DND-41 (cell line): ENCODE data around the gene CYP2J2.
A peak's percentile ranks its signal among the peaks of the same experiment; 100 is the strongest.

Source experiments
- ATAC-seq: fragments of 200-7000 bp; cut with Tn5 transposase; 3 replicates; pipeline ENCODE4 v1.9.1; 2021; ENCODE audit warnings: low read depth; ENCODE audit not compliant: insufficient read depth
- DNase-seq: peaks from one replicate; pipeline ENCODE4 v3.0.0-alpha.2; 2020
- H2AFZ ChIP-seq: 2 replicates; pipeline ENCODE4 v1.6.0; 2012; ENCODE audit warnings: low read depth, low read length
- H3K27ac ChIP-seq: 2 replicates; pipeline ENCODE4 v1.5.1; 2012; ENCODE audit warnings: low read length, inconsistent platforms
- H3K27me3 ChIP-seq: fragments of 200-600 bp; sonication (generic); 2 replicates; pipeline ENCODE4 v1.6.0; 2012; ENCODE audit warnings: low read length, mild to moderate bottlenecking, inconsistent platforms; ENCODE audit not compliant: insufficient read depth, poor library complexity
- H3K36me3 ChIP-seq: 2 replicates; pipeline ENCODE4 v1.5.1; 2012; ENCODE audit warnings: low read length, inconsistent platforms; ENCODE audit not compliant: insufficient read depth
- H3K4me1 ChIP-seq: 2 replicates; pipeline ENCODE4 v1.5.1; 2012; ENCODE audit warnings: mild to moderate bottlenecking, low read length; ENCODE audit not compliant: insufficient read depth
- H3K4me2 ChIP-seq: 2 replicates; pipeline ENCODE4 v1.6.0; 2012; ENCODE audit warnings: mild to moderate bottlenecking, moderate library complexity, low read length, inconsistent platforms; ENCODE audit not compliant: insufficient read depth
- H3K4me3 ChIP-seq, 2 experiments: fragments of 200-600 bp in 1 of 2; shearing (Covaris generic) in 1 of 2; 2 replicates each; pipeline ENCODE4 v1.5.1; 2012 to 2016; ENCODE audit warnings: inconsistent platforms in 2 of 2, low read length in 2 of 2, mild to moderate bottlenecking in 2 of 2, low read depth in 1 of 2, moderate library complexity in 1 of 2
- H3K79me2 ChIP-seq: 2 replicates; pipeline ENCODE4 v1.6.0; 2012; ENCODE audit warnings: low read length, inconsistent platforms; ENCODE audit not compliant: insufficient read depth
- H3K9ac ChIP-seq: 2 replicates; pipeline ENCODE4 v1.6.0; 2012; ENCODE audit warnings: low read depth, mild to moderate bottlenecking, inconsistent platforms, low read length, moderate library complexity
- H3K9me3 ChIP-seq: 2 replicates; pipeline ENCODE4 v1.5.1; 2012; ENCODE audit warnings: low read length, moderate library complexity, mild to moderate bottlenecking, inconsistent platforms; ENCODE audit not compliant: insufficient read depth, severe bottlenecking
- H4K20me1 ChIP-seq: 2 replicates; pipeline ENCODE4 v1.6.0; 2012; ENCODE audit warnings: low read length; ENCODE audit not compliant: insufficient read depth
- EZH2 ChIP-seq: IDR thresholded peaks from 3 replicates; pipeline ENCODE4 v1.6.1; 2012; ENCODE audit warnings: borderline replicate concordance, low read depth, mild to moderate bottlenecking, moderate library complexity, low read length, inconsistent platforms; ENCODE audit not compliant: severe bottlenecking
- TF ChIP-seq, protein P1 (sequence below): IDR thresholded peaks from 2 replicates; pipeline ENCODE4 v1.5.1; 2012; ENCODE audit warnings: borderline replicate concordance, low read length, moderate library complexity, mild to moderate bottlenecking; ENCODE audit not compliant: poor library complexity, severe bottlenecking; ENCODE audit errors: extremely low read depth

CYP2J2 gene

DNA sequence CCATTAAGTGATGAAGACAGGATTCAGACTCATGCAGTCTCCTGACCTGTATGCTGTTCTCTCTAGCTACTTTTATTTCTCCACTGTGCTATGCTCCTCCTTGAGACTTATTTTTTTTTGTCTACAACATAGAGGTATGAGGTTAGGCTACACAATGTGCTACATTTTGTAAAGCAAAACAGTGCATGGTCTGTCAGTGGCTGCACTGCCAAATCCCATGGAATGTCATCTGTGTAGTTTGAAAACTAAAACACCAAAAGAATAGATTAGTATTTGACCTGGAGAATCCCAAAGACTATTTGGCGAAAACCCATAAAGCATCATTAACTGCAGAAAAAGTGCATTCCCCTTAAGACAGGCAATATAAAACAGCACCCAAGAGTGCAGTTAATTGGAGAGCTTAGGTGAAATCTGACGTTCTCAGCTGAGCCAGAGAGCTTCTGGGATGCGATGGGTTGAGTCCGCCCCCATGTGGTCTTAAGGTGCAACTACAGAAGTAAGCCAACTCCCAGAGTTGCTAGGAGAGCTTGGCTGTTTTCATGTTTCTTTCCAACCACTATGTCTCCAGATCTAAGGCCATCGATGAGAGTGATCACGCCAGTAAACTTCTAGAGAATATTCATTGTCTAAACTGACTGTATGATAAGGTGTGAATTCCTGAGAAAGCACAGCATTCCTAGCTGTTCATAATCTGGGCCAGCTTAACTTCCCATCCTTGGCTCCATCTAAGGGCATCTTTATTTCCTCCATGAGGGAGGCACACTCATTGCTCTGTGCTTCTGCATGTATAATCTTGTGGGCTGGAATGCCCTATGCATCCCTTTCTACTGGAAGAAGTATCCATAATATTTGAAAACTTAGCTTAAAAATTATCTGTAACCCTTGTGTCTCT is 20.7 kb upstream of the CYP2J2 start:
- Histone ChIP-seq H3K79me2 (no peaks in the 10 kb centered on the region), H3K27ac (no peak overlapping the region), H3K27me3 (peaks cover 22% of the 10 kb centered on the region), H3K4me2 (no peak overlapping the region), H3K36me3 (no peaks in the 10 kb centered on the region), H3K4me3 (no peak overlapping the region), H4K20me1 (no peaks in the 10 kb centered on the region), H2AFZ (no peak overlapping the region), H3K4me1 (no peaks in the 10 kb centered on the region), H3K9ac (no peak overlapping the region), H3K9me3 (no peaks in the 10 kb centered on the region)
- ATAC-seq (peak; percentile 90), DNase-seq (peak; percentile 47)
- TF ChIP-seq EZH2: no peak
- TF ChIP-seq, protein P1, sequence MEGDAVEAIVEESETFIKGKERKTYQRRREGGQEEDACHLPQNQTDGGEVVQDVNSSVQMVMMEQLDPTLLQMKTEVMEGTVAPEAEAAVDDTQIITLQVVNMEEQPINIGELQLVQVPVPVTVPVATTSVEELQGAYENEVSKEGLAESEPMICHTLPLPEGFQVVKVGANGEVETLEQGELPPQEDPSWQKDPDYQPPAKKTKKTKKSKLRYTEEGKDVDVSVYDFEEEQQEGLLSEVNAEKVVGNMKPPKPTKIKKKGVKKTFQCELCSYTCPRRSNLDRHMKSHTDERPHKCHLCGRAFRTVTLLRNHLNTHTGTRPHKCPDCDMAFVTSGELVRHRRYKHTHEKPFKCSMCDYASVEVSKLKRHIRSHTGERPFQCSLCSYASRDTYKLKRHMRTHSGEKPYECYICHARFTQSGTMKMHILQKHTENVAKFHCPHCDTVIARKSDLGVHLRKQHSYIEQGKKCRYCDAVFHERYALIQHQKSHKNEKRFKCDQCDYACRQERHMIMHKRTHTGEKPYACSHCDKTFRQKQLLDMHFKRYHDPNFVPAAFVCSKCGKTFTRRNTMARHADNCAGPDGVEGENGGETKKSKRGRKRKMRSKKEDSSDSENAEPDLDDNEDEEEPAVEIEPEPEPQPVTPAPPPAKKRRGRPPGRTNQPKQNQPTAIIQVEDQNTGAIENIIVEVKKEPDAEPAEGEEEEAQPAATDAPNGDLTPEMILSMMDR: peak; percentile 91

DNA sequence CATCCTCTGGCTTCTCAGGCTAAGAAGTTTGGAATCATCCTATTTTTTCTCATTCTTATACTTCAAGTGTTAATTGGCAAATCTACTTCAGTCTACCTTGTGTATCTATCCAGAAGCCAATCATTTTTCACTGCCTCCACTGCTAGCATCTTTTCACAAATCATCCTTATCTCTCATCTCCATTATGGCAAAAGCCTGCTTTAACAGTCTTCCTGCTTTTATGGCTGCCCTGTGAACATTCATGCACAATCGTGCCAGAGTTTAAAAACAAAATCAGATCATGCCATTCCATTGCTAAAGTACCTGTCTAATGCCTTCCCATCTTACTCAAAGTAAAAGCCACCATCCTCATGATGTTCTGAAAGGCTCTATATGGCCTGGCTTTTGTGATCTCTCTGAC is 19.2 kb upstream of the CYP2J2 start:
- no peaks in the 10 kb centered on the region for H4K20me1 ChIP-seq
- H3K4me2 ChIP-seq: no peak overlapping the region
- no peak overlapping the region for H3K9ac ChIP-seq
- H2AFZ ChIP-seq: no peak overlapping the region
- no peak overlapping the region for H3K4me3 ChIP-seq
- ATAC-seq (no peak), DNase-seq (no peak)
- no peak overlapping the region for H3K27ac ChIP-seq
- no peaks in the 10 kb centered on the region for H3K4me1 ChIP-seq
- no peaks in the 10 kb centered on the region for H3K36me3 ChIP-seq
- no peaks in the 10 kb centered on the region for H3K9me3 ChIP-seq
- H3K27me3 ChIP-seq: peaks cover 22% of the 10 kb centered on the region
- H3K79me2 ChIP-seq: no peaks in the 10 kb centered on the region
- TF ChIP-seq, protein P1: no peak
- no peak for TF ChIP-seq EZH2

DNA sequence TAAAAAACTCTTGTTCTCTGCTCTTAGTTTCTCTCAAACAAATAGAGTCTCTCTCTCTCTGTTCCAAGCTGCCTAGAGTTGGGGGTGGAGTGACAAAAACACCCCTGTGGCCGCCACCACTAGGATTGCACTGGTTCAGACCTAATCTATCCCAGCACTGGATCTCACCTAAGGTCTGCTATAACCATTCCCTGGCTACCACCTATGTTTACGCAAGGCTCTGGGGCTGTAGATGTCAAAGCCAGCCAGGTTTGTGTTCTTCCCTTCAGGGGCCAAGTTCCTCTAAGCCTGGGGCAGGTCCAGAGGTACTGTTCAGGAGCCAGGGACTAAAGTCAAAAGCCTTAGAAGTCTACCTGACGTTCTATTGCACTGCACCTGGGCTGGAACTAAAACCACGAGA is 12.8 kb upstream of the CYP2J2 start:
- H3K79me2 ChIP-seq: no peaks in the 10 kb centered on the region
- no peaks in the 10 kb centered on the region for H4K20me1 ChIP-seq
- peaks cover 16% of the 10 kb centered on the region for H3K27me3 ChIP-seq
- no peak overlapping the region for H3K4me3 ChIP-seq
- no peak for DNase-seq
- no peak overlapping the region for H2AFZ ChIP-seq
- no peak overlapping the region for H3K27ac ChIP-seq
- no peak overlapping the region for H3K9ac ChIP-seq
- no peaks in the 10 kb centered on the region for H3K36me3 ChIP-seq
- ATAC-seq: no peak
- TF ChIP-seq, protein P1: no peak
- TF ChIP-seq EZH2: no peak
- H3K4me1 ChIP-seq: no peaks in the 10 kb centered on the region
- H3K4me2 ChIP-seq: no peak overlapping the region
- H3K9me3 ChIP-seq: no peaks in the 10 kb centered on the region
